Vagina (tissue), 2 donors: ENCODE measurements around the gene CLEC16A.

Experiments
- CTCF ChIP-seq, 3 experiments: fragments of 450-650 bp in 2 of 3; fragments of 200-600 bp in 1 of 3; sonication (generic) in 1 of 3; IDR thresholded peaks; one replicate each; pipeline ENCODE4 v1.5.1; 2017 to 2019; ENCODE audit warnings: antibody characterized with exemption in 3 of 3, mild to moderate bottlenecking in 2 of 3, moderate library complexity in 2 of 3
- POLR2A ChIP-seq, 2 donors: fragments of 450-650 bp; IDR thresholded peaks; one replicate each; pipeline ENCODE4 v1.6.1; 2017; ENCODE audit warnings: antibody characterized with exemption in 2 of 2, mild to moderate bottlenecking in 2 of 2, moderate library complexity in 2 of 2
- POLR2AphosphoS5 ChIP-seq, 2 donors: sonication (generic); formaldehyde crosslinking; IDR thresholded peaks; one replicate each; pipeline ENCODE4 v1.9.0; 2017; ENCODE audit warnings: antibody characterized with exemption in 2 of 2, mild to moderate bottlenecking in 2 of 2, low read depth in 1 of 2; ENCODE audit not compliant: insufficient read depth in 1 of 2

GRCh38 chr16:10957771-10958482 lies 13.6 kb downstream of the CLEC16A start:
- TF ChIP-seq CTCF (IDR thresholded peaks at IDR 0.05), result no peak
- no peak for TF ChIP-seq POLR2AphosphoS5 (IDR thresholded peaks at IDR 0.05; ENCODE audit: insufficient read depth in 1 of 2, low read depth in 1 of 2)
- no peak for TF ChIP-seq POLR2A (IDR thresholded peaks at IDR 0.05)
